Measurements from ENCODE around the gene RPS6KL1.

Gene RPS6KL1

DNA sequence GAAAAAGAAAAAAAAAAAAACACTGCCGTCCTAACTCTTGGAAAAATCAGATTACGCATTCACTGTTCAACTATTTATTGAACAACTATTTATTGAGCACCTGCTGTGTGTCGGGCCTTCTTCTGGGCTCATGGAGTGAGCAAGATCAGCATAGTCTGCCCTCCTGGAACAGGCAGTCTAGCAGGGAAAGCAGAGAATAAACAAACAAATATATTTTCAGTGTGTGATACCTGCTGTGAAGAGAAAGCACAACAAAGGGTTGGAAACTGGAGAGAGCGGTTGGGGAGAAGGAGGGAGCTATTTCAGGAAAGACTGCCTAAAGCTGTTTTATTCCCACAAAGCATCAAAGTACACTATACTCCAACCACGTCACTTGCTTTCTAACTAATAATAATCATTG, 57.9 kb downstream of the RPS6KL1 start:
- no peak for TF ChIP-seq PAX5 (IDR thresholded peaks at IDR 0.05; ENCODE audit: insufficient read depth, low read length, severe bottlenecking)
- DNase-seq (ENCODE audit: insufficient read length, low spot score) (no peak), FAIRE-seq (no peak)

GRCh38 chr14:74864198-74864597, 58.9 kb downstream of the RPS6KL1 start:
- no peak for DNase-seq (ENCODE audit: insufficient read length, low spot score)
- FAIRE-seq = no peak
- no peak for TF ChIP-seq POU2F2 (IDR thresholded peaks at IDR 0.05; ENCODE audit: low read depth, low read length)
- TF ChIP-seq TAF1 (IDR thresholded peaks at IDR 0.05; ENCODE audit: low read depth, low read length) = no peak
- TF ChIP-seq PAX5 (IDR thresholded peaks at IDR 0.05; ENCODE audit: insufficient read depth, low read length, severe bottlenecking) = no peak
- no peak for TF ChIP-seq POLR2A (IDR thresholded peaks at IDR 0.05; ENCODE audit: low read depth, low read length)
- no peak for TF ChIP-seq SPI1 (IDR thresholded peaks at IDR 0.05; ENCODE audit: low read depth, low read length)
- TF ChIP-seq POLR2AphosphoS5 (IDR thresholded peaks at IDR 0.05; ENCODE audit: low read depth, low read length) = no peak

DNA sequence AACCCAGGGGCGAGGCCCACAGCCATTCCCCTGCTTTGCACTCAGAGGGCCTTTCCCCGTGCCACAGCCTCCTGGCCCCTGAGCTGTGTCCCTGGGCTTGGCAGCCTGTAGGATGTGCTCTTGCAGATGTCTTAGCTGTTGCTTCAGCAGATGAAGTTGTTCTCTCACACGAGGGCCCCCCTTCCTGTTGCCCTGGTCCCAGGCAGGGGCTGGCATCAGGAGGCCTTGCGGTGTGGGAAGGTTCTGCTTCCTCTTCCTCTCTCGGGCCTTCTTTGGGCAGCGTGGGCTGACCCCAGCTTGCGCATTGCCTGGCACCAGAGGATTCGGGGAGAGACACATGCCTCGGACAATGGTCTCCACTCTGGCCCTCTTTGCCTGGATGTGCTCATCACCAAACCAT, 59.8 kb downstream of the RPS6KL1 start:
- DNase-seq (ENCODE audit: insufficient read length, low spot score) = no peak

DNA sequence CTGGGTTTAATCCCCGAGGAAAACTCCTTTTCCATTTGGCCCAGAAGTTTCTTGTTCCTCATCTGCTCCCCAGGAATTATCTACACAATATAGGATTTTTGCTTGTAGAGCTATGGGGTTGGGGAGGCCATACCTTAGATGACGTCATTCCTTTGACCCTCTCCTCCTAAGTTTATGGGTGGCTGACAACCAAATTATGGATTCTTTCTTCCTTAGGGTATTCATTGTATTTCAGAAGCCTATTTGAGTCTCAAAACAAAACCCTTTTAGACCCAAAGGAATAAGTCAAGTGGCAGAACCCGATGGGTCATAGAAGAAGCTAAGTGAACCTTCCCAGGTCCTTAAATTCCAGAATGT, 61.3 kb downstream of the RPS6KL1 start:
- no peak for TF ChIP-seq PAX5 (IDR thresholded peaks at IDR 0.05; ENCODE audit: insufficient read depth, low read length, severe bottlenecking)
- no peak for TF ChIP-seq TAF1 (IDR thresholded peaks at IDR 0.05; ENCODE audit: low read depth, low read length)
- no peak for TF ChIP-seq SPI1 (IDR thresholded peaks at IDR 0.05; ENCODE audit: low read depth, low read length)
- TF ChIP-seq POLR2A (IDR thresholded peaks at IDR 0.05; ENCODE audit: low read depth, low read length) = no peak
- TF ChIP-seq POU2F2 (IDR thresholded peaks at IDR 0.05; ENCODE audit: low read depth, low read length) = no peak
- no peak for TF ChIP-seq POLR2AphosphoS5 (IDR thresholded peaks at IDR 0.05; ENCODE audit: low read depth, low read length)
- no peak for DNase-seq (ENCODE audit: insufficient read length, low spot score)
- no peak for FAIRE-seq

More for the DNA sequence above, 59.8 kb downstream of the RPS6KL1 start:
- no peak for FAIRE-seq
- TF ChIP-seq PAX5 (IDR thresholded peaks at IDR 0.05; ENCODE audit: insufficient read depth, low read length, severe bottlenecking) (no peak), TAF1 (IDR thresholded peaks at IDR 0.05; ENCODE audit: low read depth, low read length) (no peak), POLR2A (IDR thresholded peaks at IDR 0.05; ENCODE audit: low read depth, low read length) (no peak), POU2F2 (IDR thresholded peaks at IDR 0.05; ENCODE audit: low read depth, low read length) (no peak), POLR2AphosphoS5 (IDR thresholded peaks at IDR 0.05; ENCODE audit: low read depth, low read length) (no peak), SPI1 (IDR thresholded peaks at IDR 0.05; ENCODE audit: low read depth, low read length) (no peak)

GRCh38 chr14:74860899-74861733, 61.9 kb downstream of the RPS6KL1 start:
- FAIRE-seq (peak; percentile 96), DNase-seq (ENCODE audit: insufficient read length, low spot score) (peak; percentile 53)
- no peak for TF ChIP-seq TAF1 (IDR thresholded peaks at IDR 0.05; ENCODE audit: low read depth, low read length)
- no peak for TF ChIP-seq SPI1 (IDR thresholded peaks at IDR 0.05; ENCODE audit: low read depth, low read length)
- no peak for TF ChIP-seq POU2F2 (IDR thresholded peaks at IDR 0.05; ENCODE audit: low read depth, low read length)
- TF ChIP-seq POLR2AphosphoS5 (IDR thresholded peaks at IDR 0.05; ENCODE audit: low read depth, low read length) = no peak
- no peak for TF ChIP-seq PAX5 (IDR thresholded peaks at IDR 0.05; ENCODE audit: insufficient read depth, low read length, severe bottlenecking)
- TF ChIP-seq POLR2A (IDR thresholded peaks at IDR 0.05; ENCODE audit: low read depth, low read length) = no peak

- TF ChIP-seq PAX5 (IDR thresholded peaks at IDR 0.05; ENCODE audit: insufficient read depth, low read length, severe bottlenecking) (no peak), POLR2AphosphoS5 (IDR thresholded peaks at IDR 0.05; ENCODE audit: low read depth, low read length) (no peak), POLR2A (IDR thresholded peaks at IDR 0.05; ENCODE audit: low read depth, low read length) (no peak), POU2F2 (IDR thresholded peaks at IDR 0.05; ENCODE audit: low read depth, low read length) (no peak), SPI1 (IDR thresholded peaks at IDR 0.05; ENCODE audit: low read depth, low read length) (no peak), TAF1 (IDR thresholded peaks at IDR 0.05; ENCODE audit: low read depth, low read length) (no peak)
- no peak for DNase-seq (ENCODE audit: insufficient read length, low spot score)
- no peak for FAIRE-seq
These were observed 63.1 kb downstream of the RPS6KL1 start for GRCh38 chr14:74859757-74860552.

GRCh38 chr14:74858022-74858421, 65.0 kb downstream of the RPS6KL1 start:
- DNase-seq (ENCODE audit: insufficient read length, low spot score) (no peak), FAIRE-seq (no peak)
- TF ChIP-seq POLR2AphosphoS5 (IDR thresholded peaks at IDR 0.05; ENCODE audit: low read depth, low read length) (no peak), PAX5 (IDR thresholded peaks at IDR 0.05; ENCODE audit: insufficient read depth, low read length, severe bottlenecking) (no peak), POU2F2 (IDR thresholded peaks at IDR 0.05; ENCODE audit: low read depth, low read length) (no peak), SPI1 (IDR thresholded peaks at IDR 0.05; ENCODE audit: low read depth, low read length) (no peak), TAF1 (IDR thresholded peaks at IDR 0.05; ENCODE audit: low read depth, low read length) (no peak)

GRCh38 chr14:74856366-74856765, 66.7 kb downstream of the RPS6KL1 start:
- DNase-seq (ENCODE audit: insufficient read length, low spot score) (no peak), FAIRE-seq (no peak)
- TF ChIP-seq POLR2A (IDR thresholded peaks at IDR 0.05; ENCODE audit: low read depth, low read length) = no peak

DNA sequence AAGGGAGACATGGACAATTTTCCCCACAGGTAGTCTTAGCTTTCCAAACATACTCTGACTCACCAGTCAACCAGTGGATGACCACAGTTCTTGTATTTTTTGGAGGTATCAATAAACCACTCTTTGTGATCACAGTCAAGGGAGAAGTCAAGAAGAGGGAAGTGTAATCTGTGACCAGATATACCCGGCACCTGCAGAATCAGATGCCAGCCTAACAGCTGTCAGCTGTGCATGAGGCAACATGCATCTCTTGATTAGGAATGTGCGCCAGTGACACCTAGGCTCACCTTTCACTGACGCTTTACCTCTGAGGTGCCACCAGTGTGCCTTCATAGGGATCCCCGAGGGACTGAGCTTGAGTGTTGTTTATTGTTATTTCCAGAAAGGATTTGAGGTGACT, 67.1 kb downstream of the RPS6KL1 start:
- no peak for TF ChIP-seq TAF1 (IDR thresholded peaks at IDR 0.05; ENCODE audit: low read depth, low read length)
- no peak for TF ChIP-seq PAX5 (IDR thresholded peaks at IDR 0.05; ENCODE audit: insufficient read depth, low read length, severe bottlenecking)
- no peak for TF ChIP-seq SPI1 (IDR thresholded peaks at IDR 0.05; ENCODE audit: low read depth, low read length)
- no peak for TF ChIP-seq POLR2A (IDR thresholded peaks at IDR 0.05; ENCODE audit: low read depth, low read length)
- no peak for TF ChIP-seq POLR2AphosphoS5 (IDR thresholded peaks at IDR 0.05; ENCODE audit: low read depth, low read length)
- no peak for TF ChIP-seq POU2F2 (IDR thresholded peaks at IDR 0.05; ENCODE audit: low read depth, low read length)

More for the DNA sequence above, 67.1 kb downstream of the RPS6KL1 start:
- no peak for DNase-seq (ENCODE audit: insufficient read length, low spot score)
- FAIRE-seq = no peak

Data from GM12891 (cell line).